LNCaP clone FGC (cell line): ENCODE data around the gene RNASE9.

Experiments used
- DNase-seq: peaks from one replicate; pipeline ENCODE4 v3.0.0-alpha.2; 2011; ENCODE audit warnings: low read depth
- H3K4me3 ChIP-seq: 2 replicates; pipeline ENCODE4 v1.5.1; 2011; ENCODE audit warnings: mild to moderate bottlenecking, low read depth, low read length, control low read depth
- TF ChIP-seq, protein P1 (sequence below): IDR thresholded peaks from 2 replicates; pipeline ENCODE4 v1.5.1; 2012; ENCODE audit warnings: mild to moderate bottlenecking; ENCODE audit not compliant: control insufficient read depth, insufficient read depth; ENCODE audit errors: extremely low read depth

RNASE9 gene

DNA sequence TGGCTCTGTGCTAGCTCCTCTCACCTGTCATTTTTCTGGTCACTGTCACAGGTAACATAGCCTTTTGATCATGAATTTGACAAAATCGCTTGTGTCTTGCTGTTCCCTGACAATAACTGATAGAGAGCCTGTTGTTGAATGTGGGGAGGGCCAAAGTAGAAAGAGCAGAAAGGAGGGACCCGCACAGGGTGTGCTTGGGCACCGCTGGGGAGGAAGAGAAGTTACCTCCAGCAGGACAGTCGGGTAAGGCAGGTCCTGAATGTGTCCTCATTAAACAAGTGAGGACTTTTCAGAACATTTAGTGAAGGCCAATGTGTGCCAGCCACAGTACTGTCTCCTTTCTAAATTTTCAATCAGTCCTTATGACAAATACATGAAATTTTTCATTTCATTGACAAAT is 30.4 kb upstream of the RNASE9 start, which contains the start of gene RNASE12:
Gene RNASE12 (minus strand): TSS at position 142 of the 400 bp plus-strand sequence. CDS start 653 bp downstream, outside the sequence.
- no peak for DNase-seq
- TF ChIP-seq, protein P1, sequence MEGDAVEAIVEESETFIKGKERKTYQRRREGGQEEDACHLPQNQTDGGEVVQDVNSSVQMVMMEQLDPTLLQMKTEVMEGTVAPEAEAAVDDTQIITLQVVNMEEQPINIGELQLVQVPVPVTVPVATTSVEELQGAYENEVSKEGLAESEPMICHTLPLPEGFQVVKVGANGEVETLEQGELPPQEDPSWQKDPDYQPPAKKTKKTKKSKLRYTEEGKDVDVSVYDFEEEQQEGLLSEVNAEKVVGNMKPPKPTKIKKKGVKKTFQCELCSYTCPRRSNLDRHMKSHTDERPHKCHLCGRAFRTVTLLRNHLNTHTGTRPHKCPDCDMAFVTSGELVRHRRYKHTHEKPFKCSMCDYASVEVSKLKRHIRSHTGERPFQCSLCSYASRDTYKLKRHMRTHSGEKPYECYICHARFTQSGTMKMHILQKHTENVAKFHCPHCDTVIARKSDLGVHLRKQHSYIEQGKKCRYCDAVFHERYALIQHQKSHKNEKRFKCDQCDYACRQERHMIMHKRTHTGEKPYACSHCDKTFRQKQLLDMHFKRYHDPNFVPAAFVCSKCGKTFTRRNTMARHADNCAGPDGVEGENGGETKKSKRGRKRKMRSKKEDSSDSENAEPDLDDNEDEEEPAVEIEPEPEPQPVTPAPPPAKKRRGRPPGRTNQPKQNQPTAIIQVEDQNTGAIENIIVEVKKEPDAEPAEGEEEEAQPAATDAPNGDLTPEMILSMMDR: no peak
- no peak within 1 kb of the TSS for H3K4me3 ChIP-seq

DNA sequence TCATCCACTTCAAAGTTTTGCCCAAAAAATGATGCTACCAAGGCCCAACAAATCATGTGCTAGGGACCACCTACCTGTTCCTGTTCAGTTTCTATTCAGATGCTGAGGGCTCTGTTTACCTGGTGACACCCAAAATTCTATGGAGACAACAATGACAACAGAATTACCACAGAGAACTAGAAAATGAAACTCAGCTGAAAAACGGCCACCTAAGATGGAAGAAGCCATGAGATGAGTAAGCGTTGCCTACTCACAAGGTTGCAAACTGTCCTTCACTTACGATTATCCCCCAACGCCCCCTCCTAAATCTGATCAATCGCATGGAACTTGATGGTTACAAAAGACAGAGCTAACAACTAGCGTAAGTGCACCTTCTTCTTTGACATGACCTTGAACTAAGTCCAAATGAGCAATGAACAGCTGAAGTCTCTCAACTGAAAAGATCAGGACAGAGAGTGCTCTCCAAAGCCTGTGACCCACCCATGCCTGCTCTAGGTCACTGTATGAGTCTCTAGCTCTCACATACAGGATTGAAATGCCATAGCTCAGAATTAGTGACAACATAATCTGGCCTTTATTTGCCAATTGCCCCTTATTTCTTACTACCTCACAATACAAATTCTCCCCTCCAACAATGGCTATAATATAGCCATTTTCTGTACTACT is 26.8 kb upstream of the RNASE9 start, which contains the start of gene RNASE11:
Gene RNASE11 (minus strand): TSS at position 513 of the 666 bp plus-strand sequence.
- no peak within 1 kb of the TSS for H3K4me3 ChIP-seq
- TF ChIP-seq, protein P1: no peak
- no peak for DNase-seq

DNA sequence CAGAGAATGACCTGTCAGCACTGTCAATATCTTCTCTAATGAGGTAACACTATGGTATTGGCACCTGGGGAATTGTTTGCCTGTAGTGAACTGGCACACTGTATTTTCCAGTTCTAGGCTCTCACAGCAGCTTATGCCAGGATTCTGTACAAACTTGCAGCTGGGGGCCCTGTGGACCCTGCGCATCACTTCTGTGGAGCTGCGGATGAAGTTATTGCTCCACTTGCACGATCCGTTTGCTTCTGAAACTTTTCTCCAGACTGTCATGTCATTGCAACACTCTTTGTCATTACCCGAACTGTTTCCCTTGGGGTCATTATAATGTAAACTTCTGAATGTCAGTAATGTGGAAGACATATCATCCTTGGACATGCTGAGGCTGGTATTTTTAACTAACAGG is 23.1 kb upstream of the RNASE9 start:
- H3K4me3 ChIP-seq: no peak overlapping the region
- TF ChIP-seq, protein P1: no peak
- DNase-seq: no peak

DNA sequence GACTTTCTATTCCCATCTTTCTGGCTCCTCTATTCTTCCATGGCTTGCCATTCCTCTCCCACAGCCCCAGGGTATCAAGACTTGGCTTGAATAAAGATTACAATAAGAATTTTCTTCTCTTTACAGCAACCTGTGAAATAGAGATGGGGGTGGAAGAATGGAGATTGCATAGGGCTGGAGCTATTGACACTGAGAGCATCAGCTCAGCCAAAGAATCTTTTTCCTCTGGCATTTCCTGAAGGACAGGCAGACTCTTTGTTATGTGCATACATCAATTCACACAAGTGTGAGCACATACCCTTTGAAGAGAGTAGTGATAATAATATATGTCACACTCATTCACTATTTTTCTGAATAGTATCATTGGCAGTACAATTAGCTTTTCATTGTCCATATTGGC is 22.3 kb upstream of the RNASE9 start:
- no peak overlapping the region for H3K4me3 ChIP-seq
- DNase-seq: no peak
- TF ChIP-seq, protein P1: no peak

DNA sequence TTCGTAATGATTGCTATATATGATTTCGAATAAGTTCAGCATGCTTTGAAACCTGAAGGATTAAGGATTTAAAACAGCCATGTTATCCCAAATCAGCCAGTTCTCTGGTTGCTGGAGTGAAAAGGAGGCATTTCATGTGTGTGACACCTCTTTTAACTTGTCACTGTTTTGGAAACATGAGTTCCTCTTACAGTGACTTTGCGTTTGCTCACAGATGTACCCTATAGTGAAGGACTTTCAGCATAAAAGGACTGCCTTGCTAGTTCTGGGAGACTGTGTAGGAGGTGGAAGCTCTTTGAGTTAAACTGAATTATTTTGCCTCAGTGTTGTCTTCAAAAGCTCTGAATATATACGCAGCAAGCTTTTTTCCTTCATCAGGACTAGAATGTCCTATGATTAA is 19.4 kb upstream of the RNASE9 start:
- TF ChIP-seq, protein P1: no peak
- H3K4me3 ChIP-seq: no peak overlapping the region
- no peak for DNase-seq

DNA sequence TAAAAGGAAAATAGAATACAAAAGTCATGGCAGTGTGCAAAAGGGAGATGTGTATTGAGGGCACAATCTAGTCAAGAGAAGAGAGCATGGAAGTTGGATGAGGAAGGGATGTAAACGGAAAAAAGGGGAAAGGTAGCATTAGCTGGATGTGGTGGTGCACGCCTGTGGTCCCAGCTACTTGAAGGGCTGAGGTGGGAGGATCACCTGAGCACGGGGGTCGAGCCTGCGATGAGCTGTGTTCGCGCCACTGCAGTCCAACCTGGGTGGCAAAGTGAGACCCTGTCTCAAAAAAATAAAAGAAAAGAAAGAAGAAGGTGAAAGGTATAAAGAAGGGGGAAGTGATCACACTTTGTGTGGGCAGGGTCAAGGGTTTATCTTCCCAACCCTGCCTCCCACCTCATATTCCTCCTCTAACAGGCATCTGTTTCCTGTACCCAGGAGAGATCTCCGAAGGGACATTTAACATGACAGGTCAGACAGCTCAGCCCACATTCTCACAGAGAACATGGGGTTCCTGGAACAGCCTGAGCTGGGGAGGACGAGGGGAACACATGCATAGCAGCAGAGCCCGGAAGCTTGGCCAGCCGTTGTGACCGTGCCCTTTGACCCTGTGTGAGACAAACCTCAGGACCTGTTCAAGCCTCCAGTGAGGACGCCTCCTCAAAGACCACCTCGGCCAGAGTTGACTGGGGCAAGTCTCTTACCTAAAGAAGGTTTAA is 18.1 kb upstream of the RNASE9 start:
- DNase-seq: no peak
- H3K4me3 ChIP-seq: no peak overlapping the region
- TF ChIP-seq, protein P1: no peak
